Body of pancreas (tissue), 4 donors: ENCODE results near the gene SLC38A8.

Source experiments
- CTCF ChIP-seq, 7 experiments: fragments of 450-650 bp in 4 of 7; fragments of 200-600 bp in 3 of 7; sonication (generic) in 3 of 7; IDR thresholded peaks; one replicate each; pipeline ENCODE4 v1.5.1; 2016 to 2019; ENCODE audit warnings: antibody characterized with exemption in 7 of 7
- POLR2A ChIP-seq, 3 donors: fragments of 450-650 bp; IDR thresholded peaks; one replicate each; pipeline ENCODE4 v1.6.1; 2016; ENCODE audit warnings: antibody characterized with exemption in 3 of 3, mild to moderate bottlenecking in 2 of 3

- TF ChIP-seq CTCF (IDR thresholded peaks at IDR 0.05) (no peak), POLR2A (IDR thresholded peaks at IDR 0.05) (no peak)
These were observed 21.1 kb downstream of the SLC38A8 start for GRCh38 chr16:84021488-84021887.
